Peyer's patch (tissue), 4 donors: ENCODE data around the gene COL20A1. TPM values are rescaled to one million over a fixed set of nuclear protein-coding genes. Genes with fewer than 3 reads are reported as not detected.

Experiments used
- DNase-seq, 3 donors: peaks; one replicate each; pipeline ENCODE4 v3.0.0-alpha.2; 2017 to 2019
- H3K27ac ChIP-seq, 4 donors: fragments of 200-600 bp; sonication (generic); one replicate each; pipeline ENCODE4 v1.5.1; 2016 to 2019
- H3K27me3 ChIP-seq, 2 donors: fragments of 200-600 bp; sonication (generic); one replicate each; pipeline ENCODE4 v1.5.1; 2019
- H3K36me3 ChIP-seq, 3 donors: fragments of 200-600 bp; sonication (generic); one replicate each; pipeline ENCODE4 v1.5.1; 2016 to 2019
- H3K4me1 ChIP-seq, 4 donors: fragments of 200-600 bp; sonication (generic); one replicate each; pipeline ENCODE4 v1.5.1; 2016 to 2019
- H3K4me3 ChIP-seq, 4 donors: fragments of 200-600 bp; sonication (generic); 1 replicate in 3 of 4; 2 replicates in 1 of 4; pipeline ENCODE4 v1.5.1; 2016 to 2019; ENCODE audit warnings: mild to moderate bottlenecking in 1 of 4
- H3K9me3 ChIP-seq, 4 donors: fragments of 200-600 bp; sonication (generic); one replicate each; pipeline ENCODE4 v1.5.1; 2016 to 2019; ENCODE audit warnings: mild to moderate bottlenecking in 1 of 4
- CTCF ChIP-seq, 6 experiments: fragments of 450-650 bp in 4 of 6; fragments of 200-600 bp in 2 of 6; sonication (generic) in 1 of 6; IDR thresholded peaks; one replicate each; pipeline ENCODE4 v1.5.1; 2017 to 2019; ENCODE audit warnings: antibody characterized with exemption in 6 of 6, mild to moderate bottlenecking in 3 of 6, moderate library complexity in 1 of 6
- POLR2A ChIP-seq, 2 donors: fragments of 450-650 bp; IDR thresholded peaks; one replicate each; pipeline ENCODE4 v1.5.1; 2017; ENCODE audit warnings: antibody characterized with exemption in 2 of 2, mild to moderate bottlenecking in 2 of 2, moderate library complexity in 2 of 2
- total RNA-seq, 4 donors: library from RNA; depleted of rRNA; stranded (reverse); fragments of >200 nt; gene quantifications; one replicate each; pipeline ENCODE4 v1.1.0, GENCODE V29; 2016

Gene COL20A1
- total RNA-seq, 4 donors from 2014 or later: not detected

GRCh38 chr20:63278661-63279060 lies 14.3 kb upstream of the COL20A1 start:
- peaks cover 0 to 79% (median 0%) of the 10 kb centered on the region in 3 donors for H3K36me3 ChIP-seq

GRCh38 chr20:63279931-63280330 lies 13.1 kb upstream of the COL20A1 start:
- no peaks in the 10 kb centered on the region for H3K4me1 ChIP-seq

More at GRCh38 chr20:63278661-63279060, 14.3 kb upstream of the COL20A1 start:
- DNase-seq: no peak
- no peaks in the 10 kb centered on the region for H3K27me3 ChIP-seq
- H3K9me3 ChIP-seq: no peaks in the 10 kb centered on the region
- no peak overlapping the region for H3K27ac ChIP-seq
- H3K4me1 ChIP-seq: peaks cover 0 to 10% (median 3%) of the 10 kb centered on the region in 4 donors
- H3K4me3 ChIP-seq: no peak overlapping the region
- TF ChIP-seq POLR2A (IDR thresholded peaks at IDR 0.05) (no peak), CTCF (IDR thresholded peaks at IDR 0.05) (no peak)

GRCh38 chr20:63280371-63280770 lies 12.6 kb upstream of the COL20A1 start:
- H3K4me3 ChIP-seq: no peak overlapping the region
- no peak for TF ChIP-seq POLR2A (IDR thresholded peaks at IDR 0.05)
- no peak for TF ChIP-seq CTCF (IDR thresholded peaks at IDR 0.05)
- H3K36me3 ChIP-seq: peaks cover 0 to 91% (median 0%) of the 10 kb centered on the region in 3 donors

More at GRCh38 chr20:63279931-63280330, 13.1 kb upstream of the COL20A1 start:
- no peak for DNase-seq
- Histone ChIP-seq H3K27me3 (no peaks in the 10 kb centered on the region), H3K9me3 (no peaks in the 10 kb centered on the region), H3K27ac (no peak overlapping the region), H3K36me3 (peaks cover 0 to 91% (median 0%) of the 10 kb centered on the region in 3 donors), H3K4me3 (no peak overlapping the region)
- TF ChIP-seq POLR2A (IDR thresholded peaks at IDR 0.05) (no peak), CTCF (IDR thresholded peaks at IDR 0.05) (no peak)

GRCh38 chr20:63280929-63281545 lies 11.9 kb upstream of the COL20A1 start:
- peaks cover 0 to 92% (median 0%) of the 10 kb centered on the region in 3 donors for H3K36me3 ChIP-seq
- H3K9me3 ChIP-seq: no peaks in the 10 kb centered on the region
- H3K4me1 ChIP-seq: no peaks in the 10 kb centered on the region
- no peak for TF ChIP-seq POLR2A (IDR thresholded peaks at IDR 0.05)
- TF ChIP-seq CTCF (IDR thresholded peaks at IDR 0.05): no peak
- H3K27me3 ChIP-seq: no peaks in the 10 kb centered on the region
- H3K4me3 ChIP-seq: no peak overlapping the region
- no peak for DNase-seq
- H3K27ac ChIP-seq: no peak overlapping the region

More at GRCh38 chr20:63280371-63280770, 12.6 kb upstream of the COL20A1 start:
- no peak for DNase-seq
- Histone ChIP-seq H3K27me3 (no peaks in the 10 kb centered on the region), H3K9me3 (no peaks in the 10 kb centered on the region), H3K4me1 (no peaks in the 10 kb centered on the region), H3K27ac (no peak overlapping the region)

GRCh38 chr20:63281742-63282665 lies 11.0 kb upstream of the COL20A1 start:
- peaks cover 0 to 91% (median 0%) of the 10 kb centered on the region in 3 donors for H3K36me3 ChIP-seq
- H3K27me3 ChIP-seq: no peaks in the 10 kb centered on the region
- no peaks in the 10 kb centered on the region for H3K4me1 ChIP-seq
- H3K27ac ChIP-seq: no peak overlapping the region
- H3K4me3 ChIP-seq: no peak overlapping the region
- no peak for DNase-seq
- TF ChIP-seq CTCF (IDR thresholded peaks at IDR 0.05) (no peak), POLR2A (IDR thresholded peaks at IDR 0.05) (no peak)
- H3K9me3 ChIP-seq: no peaks in the 10 kb centered on the region
